Measurements from ENCODE around the gene LPA. TPM values are rescaled to one million over a fixed set of nuclear protein-coding genes. Genes with fewer than 3 reads are reported as not detected.

The LPA gene
- total and polyA plus RNA-seq, 2 of the 13 experiments (the other 11 are each of a cell fraction or from before 2014, with no cell fraction given) = not detected

DNA sequence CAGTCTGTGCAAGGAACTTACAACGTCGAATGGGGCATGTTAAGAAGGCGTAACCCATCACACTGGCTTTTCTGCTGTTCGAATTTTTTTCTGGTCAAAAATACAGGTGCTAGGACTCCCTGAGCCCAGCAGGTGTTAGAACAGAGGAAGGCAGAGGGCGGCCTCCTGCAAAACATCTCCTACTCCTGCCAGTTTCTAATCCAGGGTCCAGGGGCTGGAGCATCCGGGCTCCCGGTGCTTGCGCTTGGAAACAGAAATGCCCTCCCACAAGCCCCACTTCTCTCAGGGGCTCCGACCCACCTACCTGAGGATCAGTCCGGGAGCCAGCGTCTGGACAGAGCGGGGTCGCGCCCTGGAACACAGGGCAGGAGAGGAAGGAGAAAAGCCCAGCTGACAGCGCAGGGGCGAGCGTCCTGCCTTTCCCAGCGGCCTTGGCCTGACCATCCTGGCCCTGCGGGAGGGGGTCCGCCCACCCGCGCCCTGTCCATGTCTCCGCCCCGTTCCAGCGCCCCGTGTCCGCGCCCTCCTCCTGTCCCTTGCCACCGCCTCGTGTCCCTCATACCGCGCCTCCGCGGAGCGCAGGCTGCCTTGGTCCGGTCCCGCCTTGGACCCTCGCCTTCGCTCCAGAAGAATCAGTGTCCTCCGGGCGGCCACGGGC lies 14.8 kb upstream of the LPA start (continued):
- TF ChIP-seq GMEB2 (CRISPR knock-in tag; IDR thresholded peaks at IDR 0.05; ENCODE audit: low read depth) (no peak), ZNF354B (CRISPR knock-in tag; IDR thresholded peaks at IDR 0.05) (no peak), SSRP1 (CRISPR knock-in tag; IDR thresholded peaks at IDR 0.05) (no peak), HMG20B (CRISPR knock-in tag; conservative IDR thresholded peaks at IDR 0.05) (no peak), NONO (IDR thresholded peaks at IDR 0.05) (no peak), NONO (CRISPR knock-in tag; conservative IDR thresholded peaks at IDR 0.05) (no peak), UBTF (CRISPR knock-in tag; IDR thresholded peaks at IDR 0.05) (0 out of 2 replicates have a peak, but pooled peaks have one; percentile 28), CREM (IDR thresholded peaks at IDR 0.05) (no peak), CREM (CRISPR knock-in tag; IDR thresholded peaks at IDR 0.05) (no peak), ZNF331 (CRISPR knock-in tag; IDR thresholded peaks at IDR 0.05) (no peak), ZNF687 (CRISPR knock-in tag; IDR thresholded peaks at IDR 0.05) (peak; percentile 62), KLF13 (CRISPR knock-in tag; IDR thresholded peaks at IDR 0.05) (no peak), CBFB (CRISPR knock-in tag; IDR thresholded peaks at IDR 0.05) (no peak), RFX5 (IDR thresholded peaks at IDR 0.05; ENCODE audit: low read depth, low read length) (no peak), ZNF382 (CRISPR knock-in tag; IDR thresholded peaks at IDR 0.05; ENCODE audit: borderline replicate concordance) (no peak), THAP8 (CRISPR knock-in tag; IDR thresholded peaks at IDR 0.05; ENCODE audit: borderline replicate concordance) (no peak), ZSCAN30 (CRISPR knock-in tag; IDR thresholded peaks at IDR 0.05) (no peak), ZNF713 (CRISPR knock-in tag; IDR thresholded peaks at IDR 0.05) (0 out of 2 replicates have a peak, but pooled peaks have one; percentile 63)
- TF ChIP-seq, protein P1, sequence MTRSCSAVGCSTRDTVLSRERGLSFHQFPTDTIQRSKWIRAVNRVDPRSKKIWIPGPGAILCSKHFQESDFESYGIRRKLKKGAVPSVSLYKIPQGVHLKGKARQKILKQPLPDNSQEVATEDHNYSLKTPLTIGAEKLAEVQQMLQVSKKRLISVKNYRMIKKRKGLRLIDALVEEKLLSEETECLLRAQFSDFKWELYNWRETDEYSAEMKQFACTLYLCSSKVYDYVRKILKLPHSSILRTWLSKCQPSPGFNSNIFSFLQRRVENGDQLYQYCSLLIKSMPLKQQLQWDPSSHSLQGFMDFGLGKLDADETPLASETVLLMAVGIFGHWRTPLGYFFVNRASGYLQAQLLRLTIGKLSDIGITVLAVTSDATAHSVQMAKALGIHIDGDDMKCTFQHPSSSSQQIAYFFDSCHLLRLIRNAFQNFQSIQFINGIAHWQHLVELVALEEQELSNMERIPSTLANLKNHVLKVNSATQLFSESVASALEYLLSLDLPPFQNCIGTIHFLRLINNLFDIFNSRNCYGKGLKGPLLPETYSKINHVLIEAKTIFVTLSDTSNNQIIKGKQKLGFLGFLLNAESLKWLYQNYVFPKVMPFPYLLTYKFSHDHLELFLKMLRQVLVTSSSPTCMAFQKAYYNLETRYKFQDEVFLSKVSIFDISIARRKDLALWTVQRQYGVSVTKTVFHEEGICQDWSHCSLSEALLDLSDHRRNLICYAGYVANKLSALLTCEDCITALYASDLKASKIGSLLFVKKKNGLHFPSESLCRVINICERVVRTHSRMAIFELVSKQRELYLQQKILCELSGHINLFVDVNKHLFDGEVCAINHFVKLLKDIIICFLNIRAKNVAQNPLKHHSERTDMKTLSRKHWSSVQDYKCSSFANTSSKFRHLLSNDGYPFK (CRISPR knock-in tag; IDR thresholded peaks at IDR 0.05; ENCODE audit: borderline replicate concordance) = peak; percentile 17; the same call in 1 of the 2 replicates
